HepG2 (cell line): Measurements from ENCODE around the gene LAP3. TPM values are rescaled to one million over a fixed set of nuclear protein-coding genes. Genes with fewer than 3 reads are reported as not detected.

ENCODE experiments used
- FOSL1 ChIP-seq: sonication (generic); formaldehyde crosslinking; IDR thresholded peaks from 2 replicates; pipeline ENCODE4 v1.9.0; 2021; ENCODE audit warnings: missing genetic modification reagents, borderline replicate concordance
- FOXO1 ChIP-seq: sonication (generic); formaldehyde crosslinking; IDR thresholded peaks from 2 replicates; pipeline ENCODE4 v1.4.0; 2020; ENCODE audit warnings: missing genetic modification reagents
- GPN1 ChIP-seq: sonication (generic); formaldehyde crosslinking; IDR thresholded peaks from 2 replicates; pipeline ENCODE4 v1.5.1; 2020; ENCODE audit warnings: missing genetic modification reagents, borderline replicate concordance
- KDM3A ChIP-seq: IDR thresholded peaks from 2 replicates; pipeline ENCODE4 v1.6.1; 2018; ENCODE audit warnings: low read depth, missing compliant biosample characterization
- MIER2 ChIP-seq: IDR thresholded peaks from 2 replicates; pipeline ENCODE4 v1.6.1; 2016; ENCODE audit warnings: missing biosample characterization, missing genetic modification reagents
- NCOA2 ChIP-seq: sonication (generic); formaldehyde crosslinking; IDR thresholded peaks from 2 replicates; pipeline ENCODE4 v1.8.0; 2022; ENCODE audit warnings: inconsistent platforms
- NCOR1 ChIP-seq: fragments of 200-600 bp; sonication (generic); IDR thresholded peaks from 2 replicates; pipeline ENCODE4 v1.7.0; 2017; ENCODE audit warnings: antibody characterized with exemption, low read length, borderline replicate concordance
- RFX3 ChIP-seq: IDR thresholded peaks from 2 replicates; pipeline ENCODE4 v1.6.1; 2016; ENCODE audit warnings: missing biosample characterization, missing genetic modification reagents
- SIX1 ChIP-seq: sonication (generic); formaldehyde crosslinking; IDR thresholded peaks from 2 replicates; pipeline ENCODE4 v1.4.0; 2020; ENCODE audit warnings: missing genetic modification reagents, borderline replicate concordance
- SMYD3 ChIP-seq: sonication (generic); formaldehyde crosslinking; IDR thresholded peaks from 2 replicates; pipeline ENCODE4 v1.8.1; 2023; ENCODE audit warnings: mild to moderate bottlenecking, missing genetic modification reagents
- ZFP37 ChIP-seq: sonication (generic); formaldehyde crosslinking; IDR thresholded peaks from 2 replicates; pipeline ENCODE4 v1.4.0; 2020; ENCODE audit warnings: missing genetic modification reagents, borderline replicate concordance
- ZNF101 ChIP-seq: sonication (generic); formaldehyde crosslinking; IDR thresholded peaks from 2 replicates; pipeline ENCODE4 v1.4.0; 2020; ENCODE audit warnings: mild to moderate bottlenecking, low read depth, missing genetic modification reagents, borderline replicate concordance
- ZNF431 ChIP-seq: sonication (generic); formaldehyde crosslinking; IDR thresholded peaks from 2 replicates; pipeline ENCODE4 v1.9.0; 2022; ENCODE audit warnings: missing genetic modification reagents, low read depth, mild to moderate bottlenecking, borderline replicate concordance
- ZNF564 ChIP-seq: sonication (generic); formaldehyde crosslinking; IDR thresholded peaks from 2 replicates; pipeline ENCODE4 v1.8.1; 2023; ENCODE audit warnings: mild to moderate bottlenecking, missing genetic modification reagents
- ZNF720 ChIP-seq: sonication (generic); formaldehyde crosslinking; IDR thresholded peaks from 2 replicates; pipeline ENCODE4 v1.4.0; 2020; ENCODE audit warnings: missing genetic modification reagents
- ZNF788 ChIP-seq: sonication (generic); formaldehyde crosslinking; IDR thresholded peaks from 2 replicates; pipeline ENCODE4 v1.5.0; 2020; ENCODE audit warnings: mild to moderate bottlenecking, missing genetic modification reagents, borderline replicate concordance
- ZSCAN9 ChIP-seq: IDR thresholded peaks from 2 replicates; pipeline ENCODE4 v1.6.1; 2016; ENCODE audit warnings: borderline replicate concordance
- polyA plus RNA-seq, 8 experiments: library from polyadenylated mRNA; depleted of rRNA in 3 of 8; stranded (reverse) in 7 of 8; unstranded in 1 of 8; fragments of >200 nt; fragmentation: Illumina TruSeq in 4 of 8; extraction: Trizol in 4 of 8; gene quantifications; 2 replicates each; pipeline versions ENCODE4 v1.2.1 to v1.2.3, GENCODE V29; 2011 to 2016; ENCODE audit warnings: low read depth in 4 of 8, missing spikeins in 1 of 8, mixed read lengths in 1 of 8; ENCODE audit not compliant: insufficient read depth in 1 of 8
- total RNA-seq, 5 experiments: library from RNA; depleted of rRNA; stranded (reverse); fragments of >200 nt; fragmentation: Illumina TruSeq; extraction: Trizol; gene quantifications; 2 replicates each; pipeline ENCODE4 v1.2.3, GENCODE V29; 2016; ENCODE audit warnings: low read depth in 1 of 5
- TF ChIP-seq, protein P1 (sequence below): IDR thresholded peaks from 2 replicates; pipeline ENCODE4 v1.6.1; 2016; ENCODE audit warnings: low read depth, borderline replicate concordance
- TF ChIP-seq, protein P2 (sequence below): sonication (generic); formaldehyde crosslinking; IDR thresholded peaks from 2 replicates; pipeline ENCODE4 v1.4.0; 2020; ENCODE audit warnings: mild to moderate bottlenecking, missing genetic modification reagents
- TF ChIP-seq, protein P3 (sequence below), 2 experiments: sonication (generic) in 1 of 2; formaldehyde crosslinking in 1 of 2; IDR thresholded peaks; 2 replicates each; pipeline versions ENCODE4 v1.5.1 to v1.6.1; 2011 to 2020; ENCODE audit warnings: borderline replicate concordance in 1 of 2, low read depth in 1 of 2, low read length in 1 of 2, mild to moderate bottlenecking in 1 of 2, missing genetic modification reagents in 1 of 2, moderate library complexity in 1 of 2
- TF ChIP-seq, protein P4 (sequence below): sonication (generic); formaldehyde crosslinking; IDR thresholded peaks from 2 replicates; pipeline ENCODE4 v1.8.1; 2023; ENCODE audit warnings: missing genetic modification reagents, mild to moderate bottlenecking, borderline replicate concordance
- TF ChIP-seq, protein P5 (sequence below): sonication (generic); formaldehyde crosslinking; conservative IDR thresholded peaks from 2 replicates; pipeline ENCODE4 v1.8.0; 2022; ENCODE audit warnings: mild to moderate bottlenecking, moderate library complexity, missing genetic modification reagents

LAP3 gene
- total and polyA plus RNA-seq, 2 of the 13 experiments (the other 11 are each of a cell fraction or from before 2014, with no cell fraction given), result 106 to 125 TPM

DNA sequence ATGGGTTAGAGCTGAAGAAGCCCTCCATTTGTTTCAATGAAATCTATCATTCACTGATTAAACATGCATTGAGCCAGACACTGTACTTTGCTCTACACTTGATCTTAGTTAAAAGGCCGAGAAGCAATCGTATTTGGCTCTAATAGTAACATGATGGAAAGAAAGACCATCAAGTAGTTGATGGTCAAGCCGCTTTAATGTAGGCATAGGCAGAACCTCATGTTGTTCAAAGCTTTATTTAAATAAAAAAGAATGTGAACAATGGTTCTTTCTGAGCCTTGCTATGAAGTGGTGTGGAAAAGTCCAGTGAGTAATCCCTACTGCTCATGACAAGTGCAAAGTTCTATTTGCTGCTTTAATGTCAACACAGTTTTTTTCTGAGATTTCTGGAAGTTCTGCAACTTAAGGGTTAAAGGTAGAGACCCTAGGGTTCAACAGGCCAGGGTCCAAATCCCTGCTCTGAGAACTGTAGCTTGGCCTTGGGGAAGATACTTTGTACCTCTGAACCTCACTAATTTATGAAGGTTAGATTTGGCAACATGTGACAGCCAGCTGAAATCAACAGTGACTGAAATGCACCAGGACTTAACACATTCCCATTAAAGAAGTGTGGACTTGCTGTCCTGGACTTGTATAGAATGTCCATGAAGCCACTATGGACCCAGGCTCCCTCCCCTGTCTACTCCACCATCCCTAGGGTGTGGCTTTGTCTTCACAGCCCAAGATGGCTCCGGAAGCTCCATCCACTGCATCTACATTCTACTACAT is 17.9 kb upstream of the LAP3 start (continued):
- TF ChIP-seq ZFP37 (CRISPR knock-in tag) (0 out of 2 replicates have a peak, but pooled peaks have one; percentile 61), MIER2 (CRISPR knock-in tag) (peak; percentile 76), SIX1 (CRISPR knock-in tag) (peak; percentile 71; the same call in 1 of the 2 replicates), KDM3A (CRISPR knock-in tag) (peak; percentile 57; the same call in 1 of the 2 replicates), ZSCAN9 (CRISPR knock-in tag) (peak; percentile 90), ZNF101 (CRISPR knock-in tag) (0 out of 2 replicates have a peak, but pooled peaks have one; percentile 52), ZNF431 (CRISPR knock-in tag) (peak; percentile 40; the same call in 1 of the 2 replicates), FOSL1 (peak; percentile 77; the same call in 1 of the 2 replicates), ZNF788 (CRISPR knock-in tag) (no peak), GPN1 (CRISPR knock-in tag) (no peak), NCOR1 (peak; percentile 100), RFX3 (CRISPR knock-in tag) (0 out of 2 replicates have a peak, but pooled peaks have one; percentile 42), ZNF564 (CRISPR knock-in tag) (peak; percentile 61), SMYD3 (CRISPR knock-in tag) (peak; percentile 82; the same call in 1 of the 2 replicates), ZNF720 (no peak), NCOA2 (CRISPR knock-in tag) (peak; percentile 98), FOXO1 (CRISPR knock-in tag) (peak; percentile 95)
- TF ChIP-seq, protein P1, sequence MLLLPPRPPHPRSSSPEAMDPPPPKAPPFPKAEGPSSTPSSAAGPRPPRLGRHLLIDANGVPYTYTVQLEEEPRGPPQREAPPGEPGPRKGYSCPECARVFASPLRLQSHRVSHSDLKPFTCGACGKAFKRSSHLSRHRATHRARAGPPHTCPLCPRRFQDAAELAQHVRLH (CRISPR knock-in tag), result peak; percentile 66; the same call in 1 of the 2 replicates
- TF ChIP-seq, protein P2, sequence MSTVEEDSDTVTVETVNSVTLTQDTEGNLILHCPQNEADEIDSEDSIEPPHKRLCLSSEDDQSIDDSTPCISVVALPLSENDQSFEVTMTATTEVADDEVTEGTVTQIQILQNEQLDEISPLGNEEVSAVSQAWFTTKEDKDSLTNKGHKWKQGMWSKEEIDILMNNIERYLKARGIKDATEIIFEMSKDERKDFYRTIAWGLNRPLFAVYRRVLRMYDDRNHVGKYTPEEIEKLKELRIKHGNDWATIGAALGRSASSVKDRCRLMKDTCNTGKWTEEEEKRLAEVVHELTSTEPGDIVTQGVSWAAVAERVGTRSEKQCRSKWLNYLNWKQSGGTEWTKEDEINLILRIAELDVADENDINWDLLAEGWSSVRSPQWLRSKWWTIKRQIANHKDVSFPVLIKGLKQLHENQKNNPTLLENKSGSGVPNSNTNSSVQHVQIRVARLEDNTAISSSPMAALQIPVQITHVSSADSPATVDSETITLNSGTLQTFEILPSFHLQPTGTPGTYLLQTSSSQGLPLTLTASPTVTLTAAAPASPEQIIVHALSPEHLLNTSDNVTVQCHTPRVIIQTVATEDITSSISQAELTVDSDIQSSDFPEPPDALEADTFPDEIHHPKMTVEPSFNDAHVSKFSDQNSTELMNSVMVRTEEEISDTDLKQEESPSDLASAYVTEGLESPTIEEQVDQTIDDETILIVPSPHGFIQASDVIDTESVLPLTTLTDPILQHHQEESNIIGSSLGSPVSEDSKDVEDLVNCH, result no peak
- TF ChIP-seq, protein P3, sequence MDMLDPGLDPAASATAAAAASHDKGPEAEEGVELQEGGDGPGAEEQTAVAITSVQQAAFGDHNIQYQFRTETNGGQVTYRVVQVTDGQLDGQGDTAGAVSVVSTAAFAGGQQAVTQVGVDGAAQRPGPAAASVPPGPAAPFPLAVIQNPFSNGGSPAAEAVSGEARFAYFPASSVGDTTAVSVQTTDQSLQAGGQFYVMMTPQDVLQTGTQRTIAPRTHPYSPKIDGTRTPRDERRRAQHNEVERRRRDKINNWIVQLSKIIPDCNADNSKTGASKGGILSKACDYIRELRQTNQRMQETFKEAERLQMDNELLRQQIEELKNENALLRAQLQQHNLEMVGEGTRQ (IDR thresholded peaks at IDR 0.05; ENCODE audit: low read depth, low read length), result peak; percentile 42; the same call in 1 of the 2 replicates
- TF ChIP-seq, protein P3 (CRISPR knock-in tag; IDR thresholded peaks at IDR 0.05; ENCODE audit: borderline replicate concordance), result peak; percentile 10; the same call in 1 of the 2 replicates
- TF ChIP-seq, protein P4, sequence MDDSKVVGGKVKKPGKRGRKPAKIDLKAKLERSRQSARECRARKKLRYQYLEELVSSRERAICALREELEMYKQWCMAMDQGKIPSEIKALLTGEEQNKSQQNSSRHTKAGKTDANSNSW (CRISPR knock-in tag), result no peak
- TF ChIP-seq, protein P5, sequence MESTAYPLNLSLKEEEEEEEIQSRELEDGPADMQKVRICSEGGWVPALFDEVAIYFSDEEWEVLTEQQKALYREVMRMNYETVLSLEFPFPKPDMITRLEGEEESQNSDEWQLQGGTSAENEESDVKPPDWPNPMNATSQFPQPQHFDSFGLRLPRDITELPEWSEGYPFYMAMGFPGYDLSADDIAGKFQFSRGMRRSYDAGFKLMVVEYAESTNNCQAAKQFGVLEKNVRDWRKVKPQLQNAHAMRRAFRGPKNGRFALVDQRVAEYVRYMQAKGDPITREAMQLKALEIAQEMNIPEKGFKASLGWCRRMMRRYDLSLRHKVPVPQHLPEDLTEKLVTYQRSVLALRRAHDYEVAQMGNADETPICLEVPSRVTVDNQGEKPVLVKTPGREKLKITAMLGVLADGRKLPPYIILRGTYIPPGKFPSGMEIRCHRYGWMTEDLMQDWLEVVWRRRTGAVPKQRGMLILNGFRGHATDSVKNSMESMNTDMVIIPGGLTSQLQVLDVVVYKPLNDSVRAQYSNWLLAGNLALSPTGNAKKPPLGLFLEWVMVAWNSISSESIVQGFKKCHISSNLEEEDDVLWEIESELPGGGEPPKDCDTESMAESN (CRISPR knock-in tag), result peak; percentile 86
